Smooth muscle cell (in vitro differentiated cells): Measurements from ENCODE around the gene FES. TPM values are rescaled to one million over a fixed set of nuclear protein-coding genes. Genes with fewer than 3 reads are reported as not detected.

Experiments
- DNase-seq: peaks from one replicate; lab custom pipeline; 2025; ENCODE audit not compliant: unreplicated experiment; lab: John Stamatoyannopoulos, UW
- H2AFZ ChIP-seq: fragments of 200-600 bp; sonication (generic); 2 replicates; pipeline ENCODE4 v1.6.0; 2016; ENCODE audit warnings: antibody characterized with exemption, low read depth, mild to moderate bottlenecking
- H3F3A ChIP-seq: fragments of 200-600 bp; sonication (generic); 2 replicates; pipeline ENCODE4 v1.6.0; 2017; ENCODE audit warnings: antibody characterized with exemption, low read depth
- H3K27ac ChIP-seq: fragments of 200-600 bp; sonication (generic); 2 replicates; pipeline ENCODE4 v1.5.1; 2016; ENCODE audit warnings: low read depth, mild to moderate bottlenecking
- H3K27me3 ChIP-seq: fragments of 200-600 bp; sonication (generic); 2 replicates; pipeline ENCODE4 v1.6.1; 2016; ENCODE audit warnings: low read depth, mild to moderate bottlenecking
- H3K36me3 ChIP-seq: fragments of 200-600 bp; sonication (generic); 2 replicates; pipeline ENCODE4 v1.5.1; 2016; ENCODE audit warnings: low read depth
- H3K4me1 ChIP-seq: fragments of 200-600 bp; sonication (generic); 2 replicates; pipeline ENCODE4 v1.5.1; 2016; ENCODE audit warnings: low read depth
- H3K4me2 ChIP-seq: fragments of 200-600 bp; sonication (generic); 2 replicates; pipeline ENCODE4 v1.6.0; 2016; ENCODE audit warnings: mild to moderate bottlenecking
- H3K4me3 ChIP-seq: fragments of 200-600 bp; sonication (generic); 2 replicates; pipeline ENCODE4 v1.5.1; 2016; ENCODE audit warnings: mild to moderate bottlenecking
- H3K79me2 ChIP-seq: fragments of 200-600 bp; sonication (generic); 2 replicates; pipeline ENCODE4 v1.6.0; 2016; ENCODE audit warnings: low read depth, mild to moderate bottlenecking
- H3K9ac ChIP-seq: fragments of 200-600 bp; sonication (generic); 2 replicates; pipeline ENCODE4 v1.6.0; 2016; ENCODE audit warnings: low read depth
- H3K9me3 ChIP-seq: fragments of 200-600 bp; sonication (generic); replicated peaks from 2 replicates; pipeline ENCODE4 v1.5.1; 2016; ENCODE audit warnings: low read depth
- H4K20me1 ChIP-seq: fragments of 200-600 bp; sonication (generic); 2 replicates; pipeline ENCODE4 v1.6.0; 2016; ENCODE audit warnings: low read depth
- CTCF ChIP-seq: fragments of 200-600 bp; sonication (generic); IDR thresholded peaks from 2 replicates; pipeline ENCODE4 v1.5.1; 2017; ENCODE audit warnings: borderline replicate concordance, mild to moderate bottlenecking, antibody characterized with exemption; ENCODE audit not compliant: insufficient read depth, poor library complexity, severe bottlenecking
- WGBS: methylation state at CpG from one replicate; pipeline ENCODE4 v1.1.7; 2016; ENCODE audit warnings: low lambda C conversion rate; 5-methylcytosine and 5-hydroxymethylcytosine counted together
- polyA plus RNA-seq: library from polyadenylated mRNA; unstranded; fragments of >200 nt; fragmentation: Nextera tagmentation; extraction: Ambion mirVana; gene quantifications from 2 replicates; pipeline ENCODE4 v1.2.1, GENCODE V29; 2016
- total RNA-seq: library from RNA; depleted of rRNA; stranded (reverse); fragments of >200 nt; gene quantifications from 2 replicates; pipeline ENCODE4 v1.2.3, GENCODE V29; 2014

Gene FES
- total and polyA plus RNA-seq, 2 experiments from 2014 or later = 4.9 to 6.2 TPM

- TF ChIP-seq CTCF = peak; percentile 95
- Histone ChIP-seq H3K9ac (peak within 1 kb of the TSS; percentile 34), H3F3A (peaks cover 4% of the 10 kb centered on the region), H3K27me3 (no peaks in the 10 kb centered on the region), H3K4me3 (peak within 1 kb of the TSS; percentile 90), H2AFZ (peak within 1 kb of the TSS; percentile 96), H3K4me1 (peaks cover 6% of the 10 kb centered on the region), H3K79me2 (peaks cover 12% of the 10 kb centered on the region), H3K27ac (no peak within 1 kb of the TSS), H3K4me2 (peak within 1 kb of the TSS; percentile 99), H3K36me3 (no peaks in the 10 kb centered on the region), H4K20me1 (peaks cover 5% of the 10 kb centered on the region), H3K9me3 (no peaks in the 10 kb centered on the region)
- under 1% methylated on average over 52 of the region's 52 CpGs for WGBS
- peak; percentile 63 for DNase-seq
Observed at GRCh38 chr15:90931828-90932659, 47.7 kb downstream of the FES start, which contains the start of gene HDDC3. Gene HDDC3 (minus strand): TSS chr15:90932549. CDS start chr15:90932540, 9 bp downstream.

- peaks cover 5% of the 10 kb centered on the region for H4K20me1 ChIP-seq
- 23% methylated on average over 5 of the region's 5 CpGs for WGBS
- no peak overlapping the region for H3K27ac ChIP-seq
- H3K27me3 ChIP-seq = no peaks in the 10 kb centered on the region
- H3F3A ChIP-seq = peaks cover 4% of the 10 kb centered on the region
- TF ChIP-seq CTCF = no peak
- H3K4me2 ChIP-seq = peak overlapping the region; percentile 99
- peak overlapping the region; percentile 96 for H2AFZ ChIP-seq
- H3K4me1 ChIP-seq = peaks cover 6% of the 10 kb centered on the region
- no peak for DNase-seq
- H3K9me3 ChIP-seq = no peaks in the 10 kb centered on the region
- H3K36me3 ChIP-seq = no peaks in the 10 kb centered on the region
- peaks cover 12% of the 10 kb centered on the region for H3K79me2 ChIP-seq
- H3K4me3 ChIP-seq = peak overlapping the region; percentile 90
- H3K9ac ChIP-seq = no peak overlapping the region
Observed at GRCh38 chr15:90932660-90932991, 48.3 kb downstream of the FES start.

- no peak overlapping the region for H3K9ac ChIP-seq
- H3K27ac ChIP-seq = no peak overlapping the region
- peaks cover 5% of the 10 kb centered on the region for H4K20me1 ChIP-seq
- no peaks in the 10 kb centered on the region for H3K9me3 ChIP-seq
- no peak for DNase-seq
- peaks cover 12% of the 10 kb centered on the region for H3K79me2 ChIP-seq
- no peak for TF ChIP-seq CTCF
- H2AFZ ChIP-seq = no peak overlapping the region
- H3F3A ChIP-seq = peaks cover 4% of the 10 kb centered on the region
- no peaks in the 10 kb centered on the region for H3K27me3 ChIP-seq
- H3K4me2 ChIP-seq = no peak overlapping the region
- H3K4me3 ChIP-seq = no peak overlapping the region
- no peaks in the 10 kb centered on the region for H3K36me3 ChIP-seq
- 67% methylated on average over 1 of the region's 1 CpG for WGBS
- H3K4me1 ChIP-seq = peaks cover 6% of the 10 kb centered on the region
Observed at GRCh38 chr15:90933301-90933700, 49.0 kb downstream of the FES start.
